BJ (cell line): ENCODE data around the gene CLCN4. TPM values are rescaled to one million over a fixed set of nuclear protein-coding genes. Genes with fewer than 3 reads are reported as not detected.

Experiments used
- CTCF ChIA-PET: fragments of 350-600 bp; formaldehyde crosslinking; extraction: SDS; loops from one replicate; lab custom pipeline; 2021; ENCODE audit warnings: antibody characterized with exemption, inconsistent platforms; lab: Yijun Ruan, JAX
- POLR2A ChIA-PET: fragments of 300-600 bp; sonication (Branson Sonifier 250); formaldehyde crosslinking; extraction: SDS; loops from one replicate; lab custom pipeline; 2021; ENCODE audit warnings: antibody characterized with exemption; lab: Charles Lee
- DNase-seq: peaks from one replicate; pipeline ENCODE4 v3.0.0-alpha.2; 2011; ENCODE audit warnings: low read depth
- H3K27me3 ChIP-seq: 2 replicates; pipeline ENCODE4 v1.6.0; 2011; ENCODE audit warnings: low read length; ENCODE audit not compliant: control insufficient read depth, insufficient read depth
- H3K36me3 ChIP-seq: 2 replicates; pipeline ENCODE4 v1.5.1; 2011; ENCODE audit warnings: low read length; ENCODE audit not compliant: control insufficient read depth, insufficient read depth
- H3K4me3 ChIP-seq: 2 replicates; pipeline ENCODE4 v1.5.1; 2011; ENCODE audit warnings: low read depth, mild to moderate bottlenecking, control low read depth, low read length
- polyA plus RNA-seq: library from polyadenylated mRNA; depleted of rRNA; stranded (reverse); fragments of >200 nt; gene quantifications from 2 replicates; pipeline ENCODE4 v1.2.3, GENCODE V29; 2011
- TF ChIP-seq, protein P1 (sequence below): IDR thresholded peaks from 2 replicates; pipeline ENCODE4 v1.5.1; 2011; ENCODE audit warnings: low read depth, mild to moderate bottlenecking, control low read depth, inconsistent platforms, low read length, moderate library complexity; ENCODE audit not compliant: insufficient read depth

The CLCN4 gene
- polyA plus RNA-seq, 1 experiment = 0.11 TPM

GRCh38 chrX:10259716-10260115, 102.9 kb downstream of the CLCN4 start:
- CTCF ChIA-PET = interaction anchor here (0.6 kb wide), 1 partner anchor 52 kb away, joined by 3 read pairs; no protein-coding TSS in a partner anchor
- DNase-seq = peak; percentile 66
- TF ChIP-seq, protein P1, sequence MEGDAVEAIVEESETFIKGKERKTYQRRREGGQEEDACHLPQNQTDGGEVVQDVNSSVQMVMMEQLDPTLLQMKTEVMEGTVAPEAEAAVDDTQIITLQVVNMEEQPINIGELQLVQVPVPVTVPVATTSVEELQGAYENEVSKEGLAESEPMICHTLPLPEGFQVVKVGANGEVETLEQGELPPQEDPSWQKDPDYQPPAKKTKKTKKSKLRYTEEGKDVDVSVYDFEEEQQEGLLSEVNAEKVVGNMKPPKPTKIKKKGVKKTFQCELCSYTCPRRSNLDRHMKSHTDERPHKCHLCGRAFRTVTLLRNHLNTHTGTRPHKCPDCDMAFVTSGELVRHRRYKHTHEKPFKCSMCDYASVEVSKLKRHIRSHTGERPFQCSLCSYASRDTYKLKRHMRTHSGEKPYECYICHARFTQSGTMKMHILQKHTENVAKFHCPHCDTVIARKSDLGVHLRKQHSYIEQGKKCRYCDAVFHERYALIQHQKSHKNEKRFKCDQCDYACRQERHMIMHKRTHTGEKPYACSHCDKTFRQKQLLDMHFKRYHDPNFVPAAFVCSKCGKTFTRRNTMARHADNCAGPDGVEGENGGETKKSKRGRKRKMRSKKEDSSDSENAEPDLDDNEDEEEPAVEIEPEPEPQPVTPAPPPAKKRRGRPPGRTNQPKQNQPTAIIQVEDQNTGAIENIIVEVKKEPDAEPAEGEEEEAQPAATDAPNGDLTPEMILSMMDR = no peak
- H3K36me3 ChIP-seq = no peaks in the 10 kb centered on the region
- POLR2A ChIA-PET = no interaction called here
- no peaks in the 10 kb centered on the region for H3K27me3 ChIP-seq
- no peak overlapping the region for H3K4me3 ChIP-seq

DNA sequence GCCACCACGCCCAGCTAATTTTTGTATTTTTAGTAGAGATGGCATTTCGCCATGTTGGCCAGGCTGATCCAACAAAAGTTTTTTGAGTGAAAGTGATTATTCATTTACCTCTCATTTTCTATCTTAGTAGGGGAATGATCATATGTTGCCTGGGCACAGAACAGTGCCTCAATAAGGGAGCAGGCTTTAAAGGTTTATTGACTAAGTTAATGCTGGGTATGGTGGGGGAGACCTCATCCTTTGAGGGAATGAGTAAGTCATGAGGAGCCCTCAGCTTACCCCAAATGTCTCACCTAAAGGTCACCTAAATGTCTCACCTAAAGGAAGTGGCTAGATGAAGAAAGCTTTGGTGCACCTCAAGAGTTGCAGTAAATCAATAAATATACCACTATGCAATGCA, 109.0 kb downstream of the CLCN4 start:
- DNase-seq = no peak
- ChIA-PET POLR2A (no interaction called here), CTCF (no interaction called here)
- no peaks in the 10 kb centered on the region for H3K36me3 ChIP-seq
- TF ChIP-seq, protein P1 = no peak
- H3K4me3 ChIP-seq = no peak overlapping the region
- no peaks in the 10 kb centered on the region for H3K27me3 ChIP-seq

DNA sequence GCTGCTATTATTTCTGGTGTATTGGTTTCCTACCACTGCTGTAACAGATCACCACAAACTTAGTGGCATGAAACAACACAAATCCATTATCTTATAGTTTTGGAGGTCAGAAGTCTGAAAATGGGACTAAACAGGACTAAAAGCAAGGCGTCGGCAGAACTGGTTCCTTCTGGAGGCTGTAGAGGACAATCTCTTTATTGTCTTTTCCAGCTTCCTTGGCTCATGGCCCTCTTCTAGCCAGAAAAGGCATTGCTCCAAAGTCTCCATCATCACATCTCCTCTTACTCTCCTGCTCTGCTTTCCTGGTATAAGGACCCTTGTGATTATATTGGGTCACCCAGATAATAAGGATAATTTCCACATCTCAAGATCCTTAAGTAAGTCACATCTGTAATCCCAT, 121.9 kb downstream of the CLCN4 start:
- POLR2A ChIA-PET = no interaction called here
- CTCF ChIA-PET = no interaction called here
- Histone ChIP-seq H3K27me3 (no peaks in the 10 kb centered on the region; the same call in 1 of the 2 replicates), H3K36me3 (no peaks in the 10 kb centered on the region), H3K4me3 (no peak overlapping the region)
- TF ChIP-seq, protein P1 = no peak
- no peak for DNase-seq

GRCh38 chrX:10280071-10280470, 123.3 kb downstream of the CLCN4 start:
- TF ChIP-seq, protein P1 = no peak
- ChIA-PET POLR2A (no interaction called here), CTCF (interaction anchor here (0.7 to 1.2 kb wide), 2 partner anchors 10 to 22 kb away, joined by 3 read pairs; no protein-coding TSS in a partner anchor)
- Histone ChIP-seq H3K27me3 (no peaks in the 10 kb centered on the region; the same call in 1 of the 2 replicates), H3K4me3 (no peak overlapping the region), H3K36me3 (no peaks in the 10 kb centered on the region)
- DNase-seq = no peak

- CTCF ChIA-PET = no interaction called here
- POLR2A ChIA-PET = no interaction called here
Observed at GRCh38 chrX:10282490-10282889, 125.7 kb downstream of the CLCN4 start.

More at GRCh38 chrX:10282490-10282889, 125.7 kb downstream of the CLCN4 start:
- no peak overlapping the region for H3K4me3 ChIP-seq
- no peak for DNase-seq
- H3K36me3 ChIP-seq = no peaks in the 10 kb centered on the region
- TF ChIP-seq, protein P1 = no peak
- no peaks in the 10 kb centered on the region for H3K27me3 ChIP-seq
